Common myeloid progenitor, CD34-positive (primary cell): ENCODE data around the gene MSL2.
A peak's percentile ranks its signal among the peaks of the same experiment; 100 is the strongest.
"Not testable (repeated sequence)": the region's sequence is repeated elsewhere in the genome, so short reads cannot be mapped to it uniquely, and the experiment has no call there.

Source experiments
- CTCF ChIA-PET: fragments of 350-600 bp; sonication (Branson Sonifier 250); formaldehyde crosslinking; loops from one replicate; lab custom pipeline; 2021; ENCODE audit warnings: antibody characterized with exemption; lab: Charles Lee
- POLR2A ChIA-PET: fragments of 350-600 bp; sonication (Branson Sonifier 250); formaldehyde crosslinking; loops from one replicate; lab custom pipeline; 2021; ENCODE audit warnings: antibody characterized with exemption; lab: Charles Lee
- DNase-seq, 3 donors: peaks; one replicate each; pipeline versions ENCODE4 v3.0.0 to v3.0.0-alpha.2; 2013
- H3K27ac ChIP-seq, 2 experiments: 1 replicate in 1 of 2; 2 replicates in 1 of 2; pipeline ENCODE4 v1.7.0; 2013; ENCODE audit warnings: inconsistent platforms in 2 of 2, low read length in 2 of 2, mild to moderate bottlenecking in 2 of 2, low read depth in 1 of 2, moderate library complexity in 1 of 2; ENCODE audit not compliant: severe bottlenecking in 2 of 2, insufficient read depth in 1 of 2, poor library complexity in 1 of 2
- H3K27me3 ChIP-seq, 5 experiments: replicated peaks in 2 of 5; 1 replicate in 3 of 5; 2 replicates in 2 of 5; pipeline versions ENCODE4 v1.6.1 to v1.7.0; 2013; ENCODE audit warnings: low read length in 4 of 5, mild to moderate bottlenecking in 2 of 5, moderate library complexity in 2 of 5, inconsistent platforms in 1 of 5; ENCODE audit not compliant: insufficient read depth in 5 of 5, control insufficient read depth in 4 of 5
- H3K36me3 ChIP-seq, 4 experiments: 1 replicate in 2 of 4; 2 replicates in 2 of 4; pipeline versions ENCODE4 v1.6.1 to v1.7.0; 2013; ENCODE audit warnings: low read length in 3 of 4, control low read depth in 1 of 4, mild to moderate bottlenecking in 1 of 4; ENCODE audit not compliant: control insufficient read depth in 4 of 4, insufficient read depth in 4 of 4
- H3K4me1 ChIP-seq, 4 experiments: 1 replicate in 3 of 4; 2 replicates in 1 of 4; pipeline versions ENCODE4 v1.6.1 to v1.7.1; 2013; ENCODE audit warnings: low read length in 3 of 4, mild to moderate bottlenecking in 3 of 4, control low read depth in 1 of 4, inconsistent platforms in 1 of 4, moderate library complexity in 1 of 4; ENCODE audit not compliant: control insufficient read depth in 4 of 4, insufficient read depth in 4 of 4; ENCODE audit errors: control extremely low read depth in 1 of 4
- H3K4me3 ChIP-seq, 7 experiments: 1 replicate in 4 of 7; 2 replicates in 3 of 7; pipeline versions ENCODE4 v1.5.1 to v1.7.0; 2013; ENCODE audit warnings: mild to moderate bottlenecking in 7 of 7, low read length in 6 of 7, moderate library complexity in 6 of 7, inconsistent platforms in 2 of 7, low read depth in 2 of 7, control low read depth in 1 of 7; ENCODE audit not compliant: insufficient read depth in 4 of 7, control insufficient read depth in 1 of 7; ENCODE audit errors: extremely low read depth in 1 of 7
- H3K9me3 ChIP-seq, 5 experiments: 1 replicate in 4 of 5; 2 replicates in 1 of 5; pipeline versions ENCODE4 v1.6.1 to v1.7.1; 2013; ENCODE audit warnings: low read length in 4 of 5, mild to moderate bottlenecking in 2 of 5, inconsistent platforms in 1 of 5, low read depth in 1 of 5, moderate library complexity in 1 of 5; ENCODE audit not compliant: control insufficient read depth in 4 of 5, insufficient read depth in 2 of 5; ENCODE audit errors: control extremely low read depth in 1 of 5
- WGBS: methylation state at CpG from one replicate; pipeline ENCODE4 v1.1.5; 2013; ENCODE audit not compliant: insufficient coverage; 5-methylcytosine and 5-hydroxymethylcytosine counted together

Gene MSL2

GRCh38 chr3:136198462-136199078, 2.4 kb upstream of the MSL2 start:
- WGBS: 94% methylated on average over 6 of the region's 10 CpGs
- H3K27me3 ChIP-seq, H3K9me3 ChIP-seq, H3K36me3 ChIP-seq, H3K4me3 ChIP-seq, DNase-seq: not testable (repeated sequence)
- CTCF ChIA-PET: interaction anchor here (0.7 to 2.3 kb wide), 4 partner anchors 8 to 554 kb away, joined by 3 to 10 read pairs (median 5); partner anchors contain the start of gene STAG1
- POLR2A ChIA-PET: interaction anchor here (0.7 kb wide), 1 partner anchor 29 kb away, joined by 3 read pairs; no protein-coding TSS in a partner anchor
- Histone ChIP-seq H3K4me1 (peaks cover 13 to 23% (median 18%) of the 10 kb centered on the region in 4 experiments), H3K27ac (peak overlapping the region in 1 of 2 experiments; percentile 94)

GRCh38 chr3:136197159-136197793, 1.1 kb upstream of the MSL2 start:
- no peak for DNase-seq
- peaks cover 0 to 5% (median 0%) of the 10 kb centered on the region in 4 experiments for H3K36me3 ChIP-seq
- peak overlapping the region; percentile 91 to 94 for H3K27ac ChIP-seq
- H3K27me3 ChIP-seq: no peaks in the 10 kb centered on the region
- WGBS: 1% methylated on average over 8 of the region's 15 CpGs
- ChIA-PET POLR2A (interaction anchor here (0.6 to 3.2 kb wide), 3 partner anchors 13 to 54 kb away, joined by 4 to 13 read pairs (median 4); partner anchors contain the start of gene PCCB), CTCF (interaction anchor here (0.6 to 2.3 kb wide), 8 partner anchors 9 to 556 kb away, joined by 3 to 10 read pairs (median 3); no protein-coding TSS in a partner anchor)
- peak overlapping the region in 6 of 7 experiments; percentile 49 to 88 (median 77) for H3K4me3 ChIP-seq
- H3K4me1 ChIP-seq: peaks cover 13 to 34% (median 27%) of the 10 kb centered on the region in 4 experiments
- H3K9me3 ChIP-seq: peaks cover 0 to 2% (median 0%) of the 10 kb centered on the region in 5 experiments

- peak; percentile 100 for DNase-seq
- Histone ChIP-seq H3K27ac (peak overlapping the region; percentile 91 to 94), H3K9me3 (peaks cover 0 to 2% (median 0%) of the 10 kb centered on the region in 5 experiments), H3K4me1 (peaks cover 16 to 41% (median 32%) of the 10 kb centered on the region in 4 experiments), H3K4me3 (peak overlapping the region; percentile 21 to 88 (median 84)), H3K36me3 (peaks cover 0 to 5% (median 0%) of the 10 kb centered on the region in 4 experiments), H3K27me3 (no peaks in the 10 kb centered on the region)
- under 1% methylated on average over 51 of the region's 64 CpGs for WGBS
- CTCF ChIA-PET: interaction anchor here (0.9 to 2.3 kb wide), 8 partner anchors 10 to 556 kb away, joined by 3 to 10 read pairs (median 4); no protein-coding TSS in a partner anchor
- POLR2A ChIA-PET: interaction anchor here (0.6 to 3.2 kb wide), 7 partner anchors 11 to 321 kb away, joined by 3 to 13 read pairs (median 4); partner anchors contain the start of gene PCCB
Observed at GRCh38 chr3:136196401-136197158, 445 bp upstream of the MSL2 start.

GRCh38 chr3:136195258-136196063, 674 bp downstream of the MSL2 start:
- POLR2A ChIA-PET: interaction anchor here (0.6 to 3.2 kb wide), 7 partner anchors 14 to 557 kb away, joined by 3 to 13 read pairs (median 4); partner anchors contain the start of genes PCCB and STAG1
- peaks cover 0 to 2% (median 0%) of the 10 kb centered on the region in 5 experiments for H3K9me3 ChIP-seq
- DNase-seq: peak; percentile 88 to 94 (median 93)
- H3K4me1 ChIP-seq: peaks cover 23 to 49% (median 35%) of the 10 kb centered on the region in 4 experiments
- peak overlapping the region; percentile 90 to 94 for H3K27ac ChIP-seq
- under 1% methylated on average over 71 of the region's 103 CpGs for WGBS
- H3K27me3 ChIP-seq: no peaks in the 10 kb centered on the region
- peak overlapping the region; percentile 84 to 98 (median 88) for H3K4me3 ChIP-seq
- CTCF ChIA-PET: interaction anchor here (0.7 to 2.5 kb wide), 6 partner anchors 13 to 557 kb away, joined by 3 to 7 read pairs (median 3); partner anchors contain the start of gene STAG1
- H3K36me3 ChIP-seq: peaks cover 0 to 5% (median 0%) of the 10 kb centered on the region in 4 experiments

GRCh38 chr3:136194409-136195257, 1.5 kb downstream of the MSL2 start:
- 0% methylated on average over 39 of the region's 47 CpGs for WGBS
- no peaks in the 10 kb centered on the region for H3K27me3 ChIP-seq
- DNase-seq: peak; percentile 47 to 82 (median 74)
- peaks cover 0 to 5% (median 0%) of the 10 kb centered on the region in 4 experiments for H3K36me3 ChIP-seq
- H3K4me1 ChIP-seq: peaks cover 23 to 54% (median 35%) of the 10 kb centered on the region in 4 experiments
- peak overlapping the region; percentile 84 to 98 (median 88) for H3K4me3 ChIP-seq
- POLR2A ChIA-PET: interaction anchor here (1.3 to 3.2 kb wide), 2 partner anchors 56 to 558 kb away, joined by 3 to 13 read pairs; partner anchors contain the start of genes PCCB and STAG1
- CTCF ChIA-PET: interaction anchor here (0.7 to 2.5 kb wide), 5 partner anchors 12 to 558 kb away, joined by 3 to 7 read pairs (median 3); partner anchors contain the start of gene STAG1
- H3K27ac ChIP-seq: peak overlapping the region; percentile 90 to 94
- H3K9me3 ChIP-seq: peaks cover 0 to 2% (median 0%) of the 10 kb centered on the region in 5 experiments
